Keratinocyte (primary cell): ENCODE measurements around the gene POM121L2. TPM values are rescaled to one million over a fixed set of nuclear protein-coding genes. Genes with fewer than 3 reads are reported as not detected.

Experiments
- DNase-seq: peaks from one replicate; pipeline ENCODE4 v3.0.0-alpha.2; 2011; ENCODE audit warnings: low read depth, missing footprints, low spot score
- FAIRE-seq: peaks from 2 replicates; lab custom pipeline; 2011; peaks lifted over from hg19 to GRCh38; lab: Jason Lieb, UNC
- H2AFZ ChIP-seq: 2 replicates; pipeline ENCODE4 v1.6.0; 2012; ENCODE audit warnings: low read length, control low read depth, inconsistent platforms; ENCODE audit not compliant: control insufficient read depth
- H3K27ac ChIP-seq: 2 replicates; pipeline ENCODE4 v1.5.1; 2011; ENCODE audit warnings: low read length; ENCODE audit not compliant: control insufficient read depth, insufficient read depth
- H3K27me3 ChIP-seq: 3 replicates; pipeline ENCODE4 v1.6.0; 2011; ENCODE audit warnings: low read length; ENCODE audit not compliant: control insufficient read depth, insufficient read depth; ENCODE audit errors: extremely low read depth
- H3K36me3 ChIP-seq, 2 experiments: 2 replicates in 1 of 2; 3 replicates in 1 of 2; pipeline ENCODE4 v1.5.1; 2011; ENCODE audit warnings: low read length in 2 of 2, mild to moderate bottlenecking in 1 of 2; ENCODE audit not compliant: control insufficient read depth in 2 of 2, insufficient read depth in 2 of 2; ENCODE audit errors: extremely low read depth in 1 of 2
- H3K4me1 ChIP-seq: 3 replicates; pipeline ENCODE4 v1.5.1; 2011; ENCODE audit warnings: low read length; ENCODE audit not compliant: control insufficient read depth, insufficient read depth; ENCODE audit errors: extremely low read depth
- H3K4me2 ChIP-seq: 3 replicates; pipeline ENCODE4 v1.6.0; 2011; ENCODE audit warnings: low read depth, low read length; ENCODE audit not compliant: control insufficient read depth, insufficient read depth; ENCODE audit errors: extremely low read depth
- H3K4me3 ChIP-seq, 3 experiments: fragments of 200-600 bp in 1 of 3; sonication (generic) in 1 of 3; 2 replicates in 2 of 3; 3 replicates in 1 of 3; pipeline ENCODE4 v1.5.1; 2011 to 2016; ENCODE audit warnings: low read length in 3 of 3, mild to moderate bottlenecking in 3 of 3, control low read depth in 2 of 3, inconsistent platforms in 1 of 3, low read depth in 1 of 3, mixed read lengths in 1 of 3, mixed run types in 1 of 3, moderate library complexity in 1 of 3; ENCODE audit not compliant: control insufficient read depth in 2 of 3, insufficient read depth in 2 of 3; ENCODE audit errors: extremely low read depth in 1 of 3
- H3K79me2 ChIP-seq: 2 replicates; pipeline ENCODE4 v1.6.0; 2012; ENCODE audit warnings: low read length; ENCODE audit not compliant: control insufficient read depth, insufficient read depth
- H3K9ac ChIP-seq: 3 replicates; pipeline ENCODE4 v1.6.0; 2011; ENCODE audit warnings: low read length; ENCODE audit not compliant: control insufficient read depth, insufficient read depth; ENCODE audit errors: extremely low read depth
- H3K9me1 ChIP-seq: 3 replicates; pipeline ENCODE4 v1.6.0; 2011; ENCODE audit warnings: low read length; ENCODE audit not compliant: control insufficient read depth, insufficient read depth; ENCODE audit errors: extremely low read depth
- H3K9me3 ChIP-seq: 2 replicates; pipeline ENCODE4 v1.5.1; 2012; ENCODE audit warnings: low read depth, low read length; ENCODE audit not compliant: control insufficient read depth
- H4K20me1 ChIP-seq: 3 replicates; pipeline ENCODE4 v1.6.0; 2011; ENCODE audit warnings: low read length; ENCODE audit not compliant: control insufficient read depth, insufficient read depth; ENCODE audit errors: extremely low read depth
- CTCF ChIP-seq, 3 experiments: IDR thresholded peaks in 1 of 3; conservative IDR thresholded peaks in 1 of 3; optimal IDR thresholded peaks in 1 of 3; 2 replicates in 2 of 3; 3 replicates in 1 of 3; pipeline versions ENCODE3 to v1.5.1; 2011; ENCODE audit warnings: low read length in 3 of 3, mild to moderate bottlenecking in 3 of 3, moderate library complexity in 2 of 3, control low read depth in 1 of 3, inconsistent platforms in 1 of 3; ENCODE audit not compliant: insufficient read depth in 2 of 3; ENCODE audit errors: extremely low read depth in 1 of 3
- EZH2 ChIP-seq: IDR thresholded peaks from one replicate; pipeline ENCODE4 v1.6.1; 2012; ENCODE audit warnings: inconsistent platforms, mild to moderate bottlenecking, low read length, moderate library complexity
- dilution Hi-C: fragments of 300-500 bp; cut with MboI; formaldehyde crosslinking; loops from one replicate; pipeline ENCODE4 v1.7.0; 2020; ENCODE audit warnings: low sequenced_read_pairs; ENCODE audit not compliant: extremely low pct_ligation_motif_present
- polyA plus RNA-seq, 5 experiments: library from polyadenylated mRNA; depleted of rRNA in 3 of 5; stranded (reverse) in 3 of 5; stranded (forward) in 1 of 5; unstranded in 1 of 5; fragments of >200 nt; gene quantifications; 1 replicate in 1 of 5; 2 replicates in 3 of 5; 3 replicates in 1 of 5; pipeline versions ENCODE4 v1.2.1 to v1.2.3, GENCODE V29; 2011 to 2012; ENCODE audit warnings: missing spikeins in 2 of 5, low read depth in 1 of 5, low replicate concordance in 1 of 5

POM121L2 gene
- polyA plus RNA-seq, 1 donor (not counting 4 experiments of a cell fraction or from before 2014, with no cell fraction given): not detected

GRCh38 chr6:27303613-27304272, 8.3 kb downstream of the POM121L2 start:
- no peak overlapping the region for H3K27ac ChIP-seq
- H2AFZ ChIP-seq: no peak overlapping the region
- dilution Hi-C loops: no loop called here
- H3K9me3 ChIP-seq: no peaks in the 10 kb centered on the region
- no peak overlapping the region for H3K4me3 ChIP-seq
- H3K9me1 ChIP-seq: no peaks in the 10 kb centered on the region
- H4K20me1 ChIP-seq: no peaks in the 10 kb centered on the region
- H3K79me2 ChIP-seq: no peaks in the 10 kb centered on the region
- no peak overlapping the region for H3K9ac ChIP-seq
- no peak for FAIRE-seq
- no peaks in the 10 kb centered on the region for H3K36me3 ChIP-seq
- no peaks in the 10 kb centered on the region for H3K4me1 ChIP-seq
- H3K4me2 ChIP-seq: peak overlapping the region; percentile 46
- no peak for DNase-seq
- no peaks in the 10 kb centered on the region for H3K27me3 ChIP-seq
- TF ChIP-seq CTCF (optimal IDR thresholded peaks at IDR 0.05 in 1 of 3, IDR thresholded peaks at IDR 0.05 in 1 of 3, conservative IDR thresholded peaks at IDR 0.05 in 1 of 3; ENCODE audit: extremely low read depth in 1 of 3, insufficient read depth in 2 of 3, low read length in 3 of 3) (no peak), EZH2 (no peak)

GRCh38 chr6:27297857-27298730, 14.0 kb downstream of the POM121L2 start:
- DNase-seq (no peak), FAIRE-seq (no peak)
- H3K9me3 ChIP-seq: no peaks in the 10 kb centered on the region
- H3K4me1 ChIP-seq: peaks cover 9% of the 10 kb centered on the region
- no peaks in the 10 kb centered on the region for H3K36me3 ChIP-seq
- no peaks in the 10 kb centered on the region for H3K79me2 ChIP-seq
- no peak overlapping the region for H3K9ac ChIP-seq
- no peaks in the 10 kb centered on the region for H3K27me3 ChIP-seq
- peak overlapping the region; percentile 1 to 80 (median 72) for H3K4me3 ChIP-seq
- no peaks in the 10 kb centered on the region for H3K9me1 ChIP-seq
- TF ChIP-seq CTCF (optimal IDR thresholded peaks at IDR 0.05 in 1 of 3, IDR thresholded peaks at IDR 0.05 in 1 of 3, conservative IDR thresholded peaks at IDR 0.05 in 1 of 3; ENCODE audit: extremely low read depth in 1 of 3, insufficient read depth in 2 of 3, low read length in 3 of 3) (no peak), EZH2 (no peak)
- peak overlapping the region; percentile 93 for H3K4me2 ChIP-seq
- no peaks in the 10 kb centered on the region for H4K20me1 ChIP-seq
- H2AFZ ChIP-seq: peak overlapping the region; percentile 73
- no peak overlapping the region for H3K27ac ChIP-seq
- dilution Hi-C loops: no loop called here
